Heart right ventricle (tissue), 16 donors: ENCODE measurements around the gene LYPLAL1. TPM values are rescaled to one million over a fixed set of nuclear protein-coding genes. Genes with fewer than 3 reads are reported as not detected.

ENCODE experiments used
- ATAC-seq, 8 donors: fragments of 200-7000 bp; cut with Tn5 transposase; one replicate each; pipeline ENCODE4 v1.9.1; 2020; ENCODE audit warnings: mild to moderate bottlenecking in 8 of 8, moderate library complexity in 8 of 8, moderate number of reproducible peaks in 1 of 8
- DNase-seq, 2 donors: peaks; one replicate each; pipeline ENCODE4 v3.0.0-alpha.2; 2020
- H3K27ac ChIP-seq, 10 donors: fragments of 200-600 bp; sonication (generic) in 2 of 10; one replicate each; pipeline versions ENCODE4 v1.5.0 to v1.8.0; 2020 to 2022; ENCODE audit warnings: mild to moderate bottlenecking in 3 of 10
- H3K27me3 ChIP-seq, 7 donors: fragments of 200-600 bp; one replicate each; pipeline ENCODE4 v1.8.0; 2021 to 2022; ENCODE audit warnings: mild to moderate bottlenecking in 2 of 7
- H3K36me3 ChIP-seq, 9 donors: fragments of 200-600 bp; sonication (generic) in 1 of 9; one replicate each; pipeline versions ENCODE4 v1.5.0 to v1.8.0; 2020 to 2022; ENCODE audit warnings: mild to moderate bottlenecking in 2 of 9
- H3K4me1 ChIP-seq, 9 donors: fragments of 200-600 bp; sonication (generic) in 1 of 9; one replicate each; pipeline versions ENCODE4 v1.5.0 to v1.8.0; 2020 to 2022; ENCODE audit warnings: mild to moderate bottlenecking in 4 of 9
- H3K4me3 ChIP-seq, 10 donors: fragments of 200-600 bp; sonication (generic) in 2 of 10; one replicate each; pipeline versions ENCODE4 v1.5.0 to v1.8.0; 2020 to 2022; ENCODE audit warnings: mild to moderate bottlenecking in 7 of 10, moderate library complexity in 2 of 10
- H3K9me3 ChIP-seq, 11 donors: fragments of 200-600 bp in 10 of 11; sonication (generic) in 2 of 11; one replicate each; pipeline versions ENCODE4 v1.5.0 to v1.8.0; 2013 to 2022; ENCODE audit warnings: mild to moderate bottlenecking in 2 of 11, control low read depth in 1 of 11, moderate library complexity in 1 of 11
- WGBS, 2 donors: extraction: QIAGEN DNeasy Blood & Tissue Kit; methylation state at CpG; one replicate each; pipeline ENCODE4 v1.1.7; 2013; ENCODE audit warnings: inconsistent platforms in 1 of 2; 5-methylcytosine and 5-hydroxymethylcytosine counted together
- intact Hi-C, 10 donors: fragments of 100-400 bp; cut with DNase I; formaldehyde crosslinking; loops; one replicate each; pipeline versions ENCODE4 v1.11.1 to v1.14.2; 2022
- polyA plus RNA-seq, 2 donors: library from polyadenylated mRNA; stranded (reverse); fragments of 200-250 nt; gene quantifications; one replicate each; pipeline ENCODE4 v1.2.3, GENCODE V29; 2013
- total RNA-seq, 10 donors: library from RNA; stranded (reverse); fragmentation: NEBNext Ultra II Directional in 3 of 10; extraction: Animal tissue kit (Norgen Biotek cat#: 25700) in 3 of 10; gene quantifications; one replicate each; pipeline versions ENCODE4 v1.2.1 to v1.2.4, GENCODE V29; 2021 to 2023
- TF ChIP-seq, protein P1 (sequence below), 9 donors: fragments of 200-600 bp; sonication (generic) in 2 of 9; IDR thresholded peaks; one replicate each; pipeline versions ENCODE4 v1.5.0 to v1.8.0; 2021 to 2022; ENCODE audit warnings: antibody characterized with exemption in 9 of 9, mild to moderate bottlenecking in 5 of 9, moderate library complexity in 1 of 9
- donor health status: Arrhythmogenic right ventricular cardiomyopathy.
- donor health status: ischemic (EF 13 %, LVEDD 7.1; RV severe dilation, severe dysfunction).
- donor health status: healthy with polysubstance abuse.
- donor health status: DM: no; HTN: yes; CAD: no.
- donor health status: DM: no; HTN: no; CAD: no.
- donor health status: ischemic (EF 25% LVEDD 6.9; RV normal size, moderate dysfunction).
- donor health status: ischemic (EF 25% LVEDD 5.7; RV mildly dilated, moderate dysfunction).
- donor health status: healthy.
- donor health status: DM: yes; HTN: yes; CAD: no.
- donor health status: Ischemic cardiomyopathy.
- donor health status: ischemic (EF 35%, LVEDD 5.7; RV mildly dilated, moderate dysfunction).
- donor health status: nonischemic (EF 11% LVEDD 7.7; RV severe dilation, severe dysfunction).
- donor health status: DM: yes; HTN: yes; CAD: no.
- donor health status: PGD.
- donor health status: ischemic (EF 29% LVEDD 5.4; RV normal size, mild dysfunction).
- donor health status: nonischemic (EF 23%, LVEDD 6.1; RV moderate dilation, normal function).

Gene LYPLAL1
- total and polyA plus RNA-seq, 12 donors = 22.2 to 186 (median 109) TPM

DNA sequence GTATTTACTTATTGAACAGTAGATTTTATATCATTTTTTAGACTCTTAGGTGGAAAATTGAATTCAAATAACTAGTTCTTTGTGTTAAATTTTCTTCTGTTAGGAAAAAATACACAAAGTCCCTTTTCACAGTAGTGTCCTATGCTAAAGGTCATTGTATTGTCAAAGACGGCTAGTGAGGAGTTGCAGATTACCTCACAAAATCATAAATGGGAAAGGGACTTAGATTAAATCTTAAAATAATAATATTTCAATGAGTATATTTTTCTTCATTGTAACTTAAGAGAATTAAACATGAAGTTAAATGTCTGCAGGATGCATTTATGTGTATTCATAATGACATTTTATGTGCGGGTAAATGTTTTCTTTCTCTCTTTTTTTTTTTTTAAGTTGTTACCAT lies 32.7 kb downstream of the LYPLAL1 start:
- Histone ChIP-seq H3K27ac (no peak overlapping the region), H3K4me1 (peaks cover 0 to 7% (median 0%) of the 10 kb centered on the region in 9 donors), H3K27me3 (no peaks in the 10 kb centered on the region), H3K36me3 (peaks cover 0 to 17% (median 0%) of the 10 kb centered on the region in 9 donors), H3K9me3 (no peaks in the 10 kb centered on the region), H3K4me3 (no peak overlapping the region)
- no peak for DNase-seq
- 79 to 86% methylated on average over 2 of the region's 2 CpGs for WGBS, 2 donors
- intact Hi-C loops = loop anchor here in 2 of 10 donors (10.0 kb wide), 2 partner anchors 458 to 872 kb away; no protein-coding TSS in a partner anchor
- ATAC-seq = no peak
- TF ChIP-seq, protein P1, sequence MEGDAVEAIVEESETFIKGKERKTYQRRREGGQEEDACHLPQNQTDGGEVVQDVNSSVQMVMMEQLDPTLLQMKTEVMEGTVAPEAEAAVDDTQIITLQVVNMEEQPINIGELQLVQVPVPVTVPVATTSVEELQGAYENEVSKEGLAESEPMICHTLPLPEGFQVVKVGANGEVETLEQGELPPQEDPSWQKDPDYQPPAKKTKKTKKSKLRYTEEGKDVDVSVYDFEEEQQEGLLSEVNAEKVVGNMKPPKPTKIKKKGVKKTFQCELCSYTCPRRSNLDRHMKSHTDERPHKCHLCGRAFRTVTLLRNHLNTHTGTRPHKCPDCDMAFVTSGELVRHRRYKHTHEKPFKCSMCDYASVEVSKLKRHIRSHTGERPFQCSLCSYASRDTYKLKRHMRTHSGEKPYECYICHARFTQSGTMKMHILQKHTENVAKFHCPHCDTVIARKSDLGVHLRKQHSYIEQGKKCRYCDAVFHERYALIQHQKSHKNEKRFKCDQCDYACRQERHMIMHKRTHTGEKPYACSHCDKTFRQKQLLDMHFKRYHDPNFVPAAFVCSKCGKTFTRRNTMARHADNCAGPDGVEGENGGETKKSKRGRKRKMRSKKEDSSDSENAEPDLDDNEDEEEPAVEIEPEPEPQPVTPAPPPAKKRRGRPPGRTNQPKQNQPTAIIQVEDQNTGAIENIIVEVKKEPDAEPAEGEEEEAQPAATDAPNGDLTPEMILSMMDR (IDR thresholded peaks at IDR 0.05) = no peak

DNA sequence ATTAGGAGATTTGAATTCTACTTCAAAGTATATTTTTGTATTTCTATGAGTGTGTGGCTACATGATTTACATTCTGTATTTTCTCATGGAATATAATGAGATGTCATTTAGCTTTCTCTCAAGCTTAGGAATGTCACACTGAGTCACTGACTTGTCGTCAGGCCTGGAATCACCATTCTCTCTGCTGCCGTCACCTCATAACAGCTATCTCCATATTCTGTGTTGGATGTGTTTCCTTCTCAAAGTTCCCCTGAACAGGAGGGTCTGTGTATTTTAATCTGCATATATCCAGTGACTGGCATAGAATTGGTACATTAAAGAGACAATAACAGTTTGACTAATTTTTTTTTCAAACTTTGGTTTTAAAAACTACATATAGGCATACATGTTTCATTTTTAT lies 35.9 kb downstream of the LYPLAL1 start:
- Histone ChIP-seq H3K9me3 (no peaks in the 10 kb centered on the region), H3K36me3 (peaks cover 0 to 42% (median 5%) of the 10 kb centered on the region in 9 donors), H3K27ac (no peak overlapping the region), H3K27me3 (no peaks in the 10 kb centered on the region), H3K4me1 (peaks cover 0 to 7% (median 0%) of the 10 kb centered on the region in 9 donors), H3K4me3 (no peak overlapping the region)
- intact Hi-C loops = loop anchor here in 2 of 10 donors (10.0 kb wide), 2 partner anchors 455 to 875 kb away; no protein-coding TSS in a partner anchor
- ATAC-seq = peak in 6 of 8 donors; percentile 52 to 88 (median 66)
- WGBS, 2 donors = 45 to 62% methylated on average over 2 of the region's 2 CpGs
- DNase-seq = no peak
- TF ChIP-seq, protein P1 (IDR thresholded peaks at IDR 0.05) = no peak

DNA sequence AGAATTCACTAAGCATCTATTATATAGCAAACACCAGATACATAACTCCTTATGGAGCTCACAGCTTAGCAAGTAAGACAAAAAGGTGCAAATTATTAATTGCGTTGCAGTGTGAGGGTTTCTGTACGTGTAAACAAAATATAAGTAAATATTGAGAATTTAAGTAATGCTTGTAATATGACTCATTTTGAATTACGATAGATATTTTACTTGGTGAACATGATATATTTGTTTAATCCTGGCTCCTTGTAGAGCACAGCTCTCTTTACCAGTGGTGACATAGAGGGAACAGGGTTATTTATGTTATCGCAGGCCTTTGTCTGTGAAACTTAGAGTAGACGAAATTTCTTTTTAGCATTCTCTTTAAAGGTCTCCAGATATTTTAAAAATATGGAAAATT lies 36.4 kb downstream of the LYPLAL1 start:
- H3K27ac ChIP-seq = no peak overlapping the region
- 96 to 98% methylated on average over 5 of the region's 5 CpGs for WGBS, 2 donors

DNA sequence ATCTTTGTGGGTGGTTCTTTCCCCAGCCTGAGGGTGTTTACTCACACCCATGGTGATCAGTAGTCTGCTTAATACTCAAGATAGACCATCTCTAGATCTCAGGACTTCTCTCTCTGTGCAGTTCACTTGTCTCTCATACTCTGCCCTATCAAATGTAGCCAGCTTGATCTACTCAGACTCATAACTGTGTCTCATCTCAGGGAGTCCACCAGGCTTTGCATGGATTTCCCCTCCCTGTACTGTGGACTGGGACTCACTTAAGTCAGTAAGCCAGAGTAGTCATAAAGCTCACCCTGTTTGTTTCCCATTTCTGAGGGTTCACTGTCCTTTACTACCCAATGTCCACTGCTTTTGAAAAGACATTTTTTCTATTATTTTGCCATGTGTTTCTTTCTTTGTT lies 41.8 kb downstream of the LYPLAL1 start:
- intact Hi-C loops = no loop called here
- no peaks in the 10 kb centered on the region for H3K27me3 ChIP-seq
- TF ChIP-seq, protein P1 (IDR thresholded peaks at IDR 0.05) = no peak
- H3K4me3 ChIP-seq = no peak overlapping the region
- no peak for ATAC-seq
- no peak for DNase-seq
- peaks cover 0 to 76% (median 5%) of the 10 kb centered on the region in 9 donors for H3K36me3 ChIP-seq
- no peak overlapping the region for H3K27ac ChIP-seq
- H3K9me3 ChIP-seq = peaks cover 0 to 3% (median 0%) of the 10 kb centered on the region in 11 donors
- no peaks in the 10 kb centered on the region for H3K4me1 ChIP-seq

More for the DNA sequence above, 36.4 kb downstream of the LYPLAL1 start:
- ATAC-seq = no peak
- TF ChIP-seq, protein P1 (IDR thresholded peaks at IDR 0.05) = no peak
- Histone ChIP-seq H3K4me1 (peaks cover 0 to 7% (median 0%) of the 10 kb centered on the region in 9 donors), H3K36me3 (peaks cover 0 to 47% (median 5%) of the 10 kb centered on the region in 9 donors), H3K9me3 (no peaks in the 10 kb centered on the region), H3K27me3 (no peaks in the 10 kb centered on the region), H3K4me3 (no peak overlapping the region)
- intact Hi-C loops = no loop called here
- no peak for DNase-seq
